IPS DF 4.7 (cell line): Measurements from ENCODE around the gene CENPQ.

ENCODE experiments used
- DNase-seq: peaks from one replicate; pipeline ENCODE4 v3.0.0-alpha.2; 2013; ENCODE audit warnings: low spot score; ENCODE audit errors: extremely low read depth

CENPQ gene

GRCh38 chr6:49504666-49505065, 41.5 kb downstream of the CENPQ start:
- no peak for DNase-seq

GRCh38 chr6:49506569-49507111, 43.5 kb downstream of the CENPQ start:
- DNase-seq, result no peak

GRCh38 chr6:49509342-49509741, 46.2 kb downstream of the CENPQ start:
- DNase-seq, result no peak

GRCh38 chr6:49513153-49513989, 50.2 kb downstream of the CENPQ start:
- no peak for DNase-seq

- no peak for DNase-seq
Observed at GRCh38 chr6:49514571-49515484, 51.7 kb downstream of the CENPQ start.

- DNase-seq, result no peak
Observed at GRCh38 chr6:49515485-49516146, 52.4 kb downstream of the CENPQ start.

GRCh38 chr6:49516147-49516505, 53.0 kb downstream of the CENPQ start:
- DNase-seq, result no peak

GRCh38 chr6:49517919-49518318, 54.7 kb downstream of the CENPQ start:
- DNase-seq, result no peak

GRCh38 chr6:49519660-49520059, 56.5 kb downstream of the CENPQ start:
- no peak for DNase-seq

- no peak for DNase-seq
Observed at GRCh38 chr6:49522710-49523593, 59.8 kb downstream of the CENPQ start.

GRCh38 chr6:49523901-49524300, 60.7 kb downstream of the CENPQ start:
- DNase-seq, result no peak

GRCh38 chr6:49524541-49524940, 61.4 kb downstream of the CENPQ start:
- DNase-seq, result no peak

- no peak for DNase-seq
Observed at GRCh38 chr6:49526598-49526997, 63.4 kb downstream of the CENPQ start.

- no peak for DNase-seq
Observed at GRCh38 chr6:49527320-49527719, 64.2 kb downstream of the CENPQ start.

GRCh38 chr6:49528571-49528970, 65.4 kb downstream of the CENPQ start:
- no peak for DNase-seq

GRCh38 chr6:49530141-49530776, 67.1 kb downstream of the CENPQ start:
- DNase-seq, result no peak

- DNase-seq, result no peak
Observed at GRCh38 chr6:49531774-49532569, 68.8 kb downstream of the CENPQ start.

GRCh38 chr6:49535795-49536194, 72.6 kb downstream of the CENPQ start:
- DNase-seq, result no peak

GRCh38 chr6:49539102-49539501, 75.9 kb downstream of the CENPQ start:
- DNase-seq, result no peak
